BLaER1 (cell line): ENCODE data around the gene GLMP.
"Not testable (repeated sequence)": the region's sequence is repeated elsewhere in the genome, so short reads cannot be mapped to it uniquely, and the experiment has no call there.

Experiments
- H3K27ac ChIP-seq: shearing (Covaris generic); formaldehyde crosslinking; 2 replicates; pipeline ENCODE4 v1.8.1; 2022
- H3K27me3 ChIP-seq: shearing (Covaris generic); formaldehyde crosslinking; 2 replicates; pipeline ENCODE4 v1.8.1; 2022
- H3K36me3 ChIP-seq: shearing (Covaris generic); formaldehyde crosslinking; 2 replicates; pipeline ENCODE4 v1.8.1; 2022
- H3K4me1 ChIP-seq: shearing (Covaris generic); formaldehyde crosslinking; 2 replicates; pipeline ENCODE4 v1.8.1; 2022
- H3K4me2 ChIP-seq: shearing (Covaris generic); formaldehyde crosslinking; 2 replicates; pipeline ENCODE4 v1.8.1; 2022
- H3K4me3 ChIP-seq: shearing (Covaris generic); formaldehyde crosslinking; 2 replicates; pipeline ENCODE4 v1.8.1; 2022
- H3K9ac ChIP-seq: shearing (Covaris generic); formaldehyde crosslinking; 2 replicates; pipeline ENCODE4 v1.8.1; 2022
- H3K9me3 ChIP-seq: shearing (Covaris generic); formaldehyde crosslinking; 2 replicates; pipeline ENCODE4 v1.8.1; 2022
- H4K20me1 ChIP-seq: shearing (Covaris generic); formaldehyde crosslinking; 2 replicates; pipeline ENCODE4 v1.8.1; 2022
- Cebpa-rat ChIP-seq: shearing (Covaris generic); IDR thresholded peaks from 2 replicates; pipeline ENCODE4 v1.8.1; 2022

Gene GLMP

GRCh38 chr1:156295391-156295947 is at the start of gene GLMP:
GLMP (minus strand) TSS chr1:156295679; CDS start chr1:156295645, 34 bp downstream.
- Histone ChIP-seq H3K4me1 (no peaks in the 10 kb centered on the region), H3K4me3 (no peak within 1 kb of the TSS), H3K36me3 (peaks cover 25% of the 10 kb centered on the region), H3K9me3 (no peaks in the 10 kb centered on the region), H3K4me2 (no peak within 1 kb of the TSS), H3K9ac (no peak within 1 kb of the TSS), H4K20me1 (no peaks in the 10 kb centered on the region), H3K27me3 (no peaks in the 10 kb centered on the region), H3K27ac (no peak within 1 kb of the TSS)
- no peak for TF ChIP-seq Cebpa-rat

GRCh38 chr1:156344409-156344808 is 48.9 kb upstream of the GLMP start:
- Histone ChIP-seq H3K27me3 (no peaks in the 10 kb centered on the region), H3K27ac (no peak overlapping the region), H3K9ac (no peak overlapping the region), H3K4me3 (no peak overlapping the region), H3K36me3 (no peaks in the 10 kb centered on the region), H3K9me3 (no peaks in the 10 kb centered on the region), H3K4me2 (no peak overlapping the region), H4K20me1 (no peaks in the 10 kb centered on the region), H3K4me1 (no peaks in the 10 kb centered on the region)
- no peak for TF ChIP-seq Cebpa-rat

- no peak for TF ChIP-seq Cebpa-rat
- Histone ChIP-seq H3K27me3 (no peaks in the 10 kb centered on the region), H3K9ac (no peak overlapping the region), H3K4me2 (no peak overlapping the region), H3K4me1 (peaks cover under 1% of the 10 kb centered on the region; the same call in 1 of the 2 replicates), H4K20me1 (peaks cover 1% of the 10 kb centered on the region), H3K27ac (no peak overlapping the region), H3K4me3 (no peak overlapping the region), H3K36me3 (no peaks in the 10 kb centered on the region), H3K9me3 (no peaks in the 10 kb centered on the region)
These were observed 46.9 kb upstream of the GLMP start for GRCh38 chr1:156342166-156342955.

- Histone ChIP-seq H3K27me3 (no peaks in the 10 kb centered on the region), H3K4me1 (peaks cover 18% of the 10 kb centered on the region), H3K9me3 (no peaks in the 10 kb centered on the region), H3K4me2 (peak within 1 kb of the TSS; percentile 95), H3K9ac (peak within 1 kb of the TSS; percentile 95), H3K36me3 (peaks cover 28% of the 10 kb centered on the region), H3K4me3 (peak within 1 kb of the TSS; percentile 92), H4K20me1 (peaks cover 41% of the 10 kb centered on the region), H3K27ac (peak within 1 kb of the TSS; percentile 92)
- TF ChIP-seq Cebpa-rat, result no peak
These were observed 42.9 kb upstream of the GLMP start, which contains the start of the genes CCT3 and TSACC for GRCh38 chr1:156338180-156338976. CCT3 (minus strand) TSS chr1:156338292; CDS start chr1:156338184, 108 bp downstream. TSACC (plus strand) TSS chr1:156338526; CDS start chr1:156339758, 1,232 bp downstream.

GRCh38 chr1:156337888-156338179 is 42.4 kb upstream of the GLMP start:
- peak overlapping the region; percentile 92 for H3K4me3 ChIP-seq
- H3K36me3 ChIP-seq, result peaks cover 34% of the 10 kb centered on the region
- H3K9ac ChIP-seq, result peak overlapping the region; percentile 95
- peaks cover 18% of the 10 kb centered on the region for H3K4me1 ChIP-seq
- H3K27me3 ChIP-seq, result no peaks in the 10 kb centered on the region
- H4K20me1 ChIP-seq, result peaks cover 46% of the 10 kb centered on the region
- TF ChIP-seq Cebpa-rat, result no peak
- H3K27ac ChIP-seq, result peak overlapping the region; percentile 92
- H3K9me3 ChIP-seq, result no peaks in the 10 kb centered on the region
- H3K4me2 ChIP-seq, result peak overlapping the region; percentile 95

- Histone ChIP-seq H3K27me3 (no peaks in the 10 kb centered on the region), H4K20me1 (peaks cover 51% of the 10 kb centered on the region), H3K9ac (peak overlapping the region; percentile 95), H3K36me3 (peaks cover 39% of the 10 kb centered on the region), H3K4me1 (peaks cover 18% of the 10 kb centered on the region), H3K4me2 (peak overlapping the region; percentile 95), H3K27ac (peak overlapping the region; percentile 92), H3K4me3 (peak overlapping the region; percentile 92), H3K9me3 (no peaks in the 10 kb centered on the region)
- no peak for TF ChIP-seq Cebpa-rat
These were observed 41.8 kb upstream of the GLMP start for GRCh38 chr1:156337052-156337887.

- H3K4me2 ChIP-seq, result peak overlapping the region; percentile 95
- no peaks in the 10 kb centered on the region for H3K27me3 ChIP-seq
- TF ChIP-seq Cebpa-rat, result no peak
- no peaks in the 10 kb centered on the region for H3K9me3 ChIP-seq
- no peak overlapping the region for H3K27ac ChIP-seq
- peaks cover 50% of the 10 kb centered on the region for H3K36me3 ChIP-seq
- peak overlapping the region; percentile 92 for H3K4me3 ChIP-seq
- H3K9ac ChIP-seq, result peak overlapping the region; percentile 95
- peaks cover 18% of the 10 kb centered on the region for H3K4me1 ChIP-seq
- H4K20me1 ChIP-seq, result peaks cover 60% of the 10 kb centered on the region
These were observed 40.8 kb upstream of the GLMP start for GRCh38 chr1:156336242-156336641.

GRCh38 chr1:156323179-156323578 is 27.7 kb upstream of the GLMP start:
- not testable (repeated sequence) for H3K9me3 ChIP-seq, H3K4me2 ChIP-seq, H3K27ac ChIP-seq, H3K4me3 ChIP-seq, H3K9ac ChIP-seq, H3K4me1 ChIP-seq, H3K27me3 ChIP-seq
- Histone ChIP-seq H3K36me3 (peaks cover 91% of the 10 kb centered on the region), H4K20me1 (peaks cover 59% of the 10 kb centered on the region)

GRCh38 chr1:156320560-156320959 is 25.1 kb upstream of the GLMP start:
- H3K4me1 ChIP-seq, result no peaks in the 10 kb centered on the region
- no peak overlapping the region for H3K4me2 ChIP-seq
- peaks cover 99% of the 10 kb centered on the region for H3K36me3 ChIP-seq
- no peak overlapping the region for H3K4me3 ChIP-seq
- no peaks in the 10 kb centered on the region for H3K9me3 ChIP-seq
- no peak overlapping the region for H3K27ac ChIP-seq
- no peaks in the 10 kb centered on the region for H3K27me3 ChIP-seq
- H4K20me1 ChIP-seq, result peaks cover 64% of the 10 kb centered on the region
- H3K9ac ChIP-seq, result no peak overlapping the region
- no peak for TF ChIP-seq Cebpa-rat
